CD4-positive, alpha-beta T cell treated with Interleukin-6 at 100 ng/mL for 8 hours (primary cell): ENCODE results near the gene ARHGEF9.
A peak's percentile ranks its signal among the peaks of the same experiment; 100 is the strongest.

Experiments
- DNase-seq: peaks from one replicate; pipeline ENCODE4 v3.0.0-alpha.2; 2020; ENCODE audit warnings: mixed read lengths, low spot score

ARHGEF9 gene

DNA sequence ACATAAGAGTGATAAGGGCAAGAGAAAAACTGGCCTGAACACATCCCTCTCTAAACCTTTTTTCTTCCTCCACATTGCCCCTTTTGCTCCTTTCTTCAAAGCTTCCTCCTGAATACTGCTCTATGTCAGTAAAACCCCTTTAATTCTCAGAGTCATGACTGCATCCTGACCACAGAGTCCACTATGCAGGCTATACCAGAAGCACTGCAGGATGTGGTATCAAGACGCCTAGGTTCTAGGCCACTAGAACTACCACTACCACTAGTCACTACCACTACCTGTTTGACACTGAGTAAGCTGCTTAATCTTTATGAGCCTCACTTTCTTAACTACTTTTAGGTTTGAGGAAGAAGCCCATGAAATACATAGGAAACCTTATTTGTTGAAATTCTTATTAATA, 38.7 kb downstream of the ARHGEF9 start:
- peak; percentile 42 for DNase-seq

DNA sequence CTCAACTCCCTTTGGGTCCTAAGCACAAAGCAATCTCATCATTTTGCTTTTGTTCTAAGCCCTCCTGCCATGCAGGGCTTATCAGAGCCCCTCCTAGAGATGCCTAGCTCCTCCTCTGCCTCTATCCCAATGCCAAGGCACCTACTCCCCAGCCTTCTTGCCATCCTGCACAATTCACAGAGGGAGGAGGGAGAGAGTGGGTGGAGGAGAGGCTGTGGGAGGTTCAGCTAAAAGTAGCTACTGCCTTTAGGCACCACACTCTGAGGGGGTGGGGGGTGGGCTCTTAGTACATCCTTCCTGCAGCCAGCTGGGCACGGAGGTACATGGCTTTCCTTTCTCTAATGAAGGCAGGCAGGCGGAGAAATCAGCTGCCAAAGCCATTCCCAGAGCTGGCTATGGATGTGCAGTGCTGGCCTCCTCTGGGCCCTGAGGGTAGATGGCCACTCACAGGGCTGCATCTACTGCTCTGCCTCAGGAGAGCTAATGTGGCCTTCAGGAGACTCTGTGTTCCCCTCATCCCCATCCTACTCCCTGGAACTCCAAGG, 40.1 kb downstream of the ARHGEF9 start:
- no peak for DNase-seq

DNA sequence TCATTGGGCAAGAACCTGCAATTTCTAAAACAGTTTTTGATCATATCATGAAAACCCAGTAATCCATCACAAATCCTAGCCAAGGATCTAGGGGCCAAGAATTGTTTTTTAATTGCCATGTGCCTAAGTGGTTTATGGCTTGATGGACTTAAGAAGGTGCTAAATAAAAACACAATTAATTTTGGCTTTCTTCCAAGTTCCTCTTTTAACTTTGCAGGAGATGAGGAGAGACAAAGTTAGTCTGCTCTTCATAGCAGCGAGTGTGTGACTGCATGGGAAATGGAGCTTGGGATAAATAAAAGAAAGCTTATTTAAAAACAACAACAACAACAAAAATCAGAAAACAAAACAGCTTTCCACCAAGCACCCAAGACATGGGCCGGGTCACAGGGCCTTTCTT, 41.4 kb downstream of the ARHGEF9 start:
- no peak for DNase-seq

GRCh38 chrX:63740382-63740781, 44.6 kb downstream of the ARHGEF9 start:
- no peak for DNase-seq

DNA sequence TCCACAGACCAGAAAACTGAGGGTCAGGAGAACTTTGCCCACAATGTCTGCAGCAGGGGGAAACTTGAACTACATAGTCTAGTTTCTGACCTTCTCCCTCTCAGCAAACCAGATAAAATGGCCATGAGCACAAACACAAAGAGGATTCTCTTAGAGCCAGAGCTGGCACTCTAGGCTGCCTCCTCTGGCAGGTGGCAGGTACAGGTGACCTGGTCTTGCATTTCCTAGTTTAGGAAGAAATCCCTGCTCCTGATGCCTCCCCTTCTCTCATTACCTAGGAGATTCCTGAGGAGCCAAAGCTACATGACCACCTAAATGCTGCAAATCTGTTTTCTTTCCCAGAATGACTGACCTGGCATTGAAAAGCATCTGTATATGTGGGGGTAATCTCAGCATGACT, 45.1 kb downstream of the ARHGEF9 start:
- no peak for DNase-seq

- no peak for DNase-seq
Measured at GRCh38 chrX:63738696-63739095, 46.3 kb downstream of the ARHGEF9 start.

GRCh38 chrX:63737131-63737921, 47.7 kb downstream of the ARHGEF9 start:
- no peak for DNase-seq

DNA sequence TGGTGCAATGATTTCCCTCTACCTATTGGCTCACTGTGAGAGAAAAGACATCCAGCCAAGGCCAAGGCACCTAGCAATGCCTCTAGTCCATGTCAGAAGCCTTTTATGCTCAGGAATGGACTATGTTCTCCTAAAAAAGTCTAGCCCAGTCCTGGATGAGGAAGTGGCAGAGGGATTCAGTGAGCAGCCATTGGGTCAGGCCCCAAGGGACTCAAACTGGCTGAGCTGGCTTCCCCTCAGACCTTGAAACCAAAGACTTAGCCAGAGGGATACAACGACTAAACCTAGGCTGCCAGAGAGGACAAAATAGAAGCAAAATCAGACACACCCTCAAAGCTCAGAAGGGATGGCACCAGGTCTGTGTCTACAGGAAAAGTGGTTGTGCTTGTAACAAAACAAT, 49.1 kb downstream of the ARHGEF9 start:
- no peak for DNase-seq

DNA sequence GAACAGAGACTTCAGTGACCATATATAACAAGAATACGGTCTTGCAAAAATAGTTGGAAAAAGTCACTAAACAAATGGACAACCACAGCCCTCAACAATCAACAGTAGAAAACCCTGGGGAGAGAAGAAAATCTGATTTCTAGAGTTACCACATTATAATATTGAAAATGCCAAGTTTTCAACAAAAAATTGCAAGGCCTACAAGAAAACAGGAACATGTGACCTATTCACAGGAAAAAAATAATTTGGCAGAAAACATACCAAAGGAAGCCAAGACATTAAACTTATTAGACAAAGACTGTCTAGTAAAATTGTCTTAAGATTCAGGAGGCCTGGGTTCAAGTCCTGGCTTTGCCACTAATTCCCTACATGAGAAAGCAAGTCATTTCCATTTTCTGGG, 64.7 kb downstream of the ARHGEF9 start:
- DNase-seq, result no peak

DNA sequence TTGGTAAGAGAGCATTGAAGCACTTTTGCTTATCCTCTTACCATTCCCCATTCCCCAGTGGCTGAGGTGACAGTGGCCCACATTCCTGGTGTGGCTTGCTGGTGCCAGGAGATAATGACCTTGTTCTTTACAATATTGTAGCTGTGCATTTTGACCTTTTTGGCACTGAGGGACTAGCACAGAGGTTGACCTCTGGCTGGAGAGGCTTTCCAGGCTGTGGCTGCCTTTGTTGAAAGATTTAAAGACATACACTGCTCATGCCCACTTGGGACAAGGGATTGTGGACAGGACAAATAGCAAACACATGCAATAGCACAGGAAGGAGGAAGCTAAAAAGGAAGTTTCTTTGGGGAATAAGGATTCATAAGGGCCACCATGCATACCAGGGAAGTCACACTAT, 65.4 kb downstream of the ARHGEF9 start:
- no peak for DNase-seq

GRCh38 chrX:63718010-63718694, 66.9 kb downstream of the ARHGEF9 start:
- DNase-seq, result no peak

- no peak for DNase-seq
Measured at GRCh38 chrX:63713526-63713925, 71.5 kb downstream of the ARHGEF9 start.

DNA sequence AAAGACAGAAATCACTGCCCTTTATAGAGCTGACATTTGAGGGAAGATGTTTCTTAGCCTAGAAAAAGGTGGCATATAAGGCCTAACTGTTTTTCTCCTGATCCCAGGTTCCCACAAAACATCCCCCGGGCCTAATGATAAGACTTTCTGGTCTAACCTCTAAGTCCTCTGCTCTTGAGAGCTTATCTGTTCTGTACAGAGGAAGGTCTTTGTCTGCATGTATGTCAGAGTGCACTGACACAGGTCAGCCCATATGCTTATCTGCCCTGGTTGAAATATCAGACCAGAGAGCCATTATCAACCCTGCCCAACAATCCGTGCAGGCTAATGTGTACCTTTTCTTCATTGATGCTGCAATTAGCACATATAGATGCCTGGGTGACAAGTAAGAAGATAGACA, 76.2 kb downstream of the ARHGEF9 start:
- no peak for DNase-seq

DNA sequence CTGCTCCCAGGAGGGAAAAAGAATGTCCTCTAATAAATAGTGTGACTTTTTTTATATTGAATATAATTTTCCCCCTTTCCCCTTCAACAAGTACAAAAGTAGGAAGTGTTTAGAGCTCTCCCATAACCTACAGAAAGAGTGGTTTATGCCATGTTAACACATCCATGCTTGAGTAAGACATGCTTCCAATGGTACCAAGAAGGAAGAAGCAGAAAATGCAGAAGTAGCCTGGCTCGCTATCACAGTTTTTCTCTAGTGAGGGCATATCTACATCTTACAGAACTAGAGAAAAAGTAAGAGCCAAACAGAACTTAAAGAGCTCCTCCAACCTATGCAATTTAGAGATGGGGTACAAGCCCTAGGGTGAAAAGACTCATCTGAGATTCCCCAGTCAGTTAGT, 82.5 kb downstream of the ARHGEF9 start:
- DNase-seq, result no peak

GRCh38 chrX:63686878-63687714, 97.9 kb downstream of the ARHGEF9 start:
- DNase-seq, result peak; percentile 19

GRCh38 chrX:63680423-63680822, 104.6 kb downstream of the ARHGEF9 start:
- no peak for DNase-seq

- DNase-seq, result no peak
Measured at GRCh38 chrX:63679432-63679831, 105.6 kb downstream of the ARHGEF9 start.

DNA sequence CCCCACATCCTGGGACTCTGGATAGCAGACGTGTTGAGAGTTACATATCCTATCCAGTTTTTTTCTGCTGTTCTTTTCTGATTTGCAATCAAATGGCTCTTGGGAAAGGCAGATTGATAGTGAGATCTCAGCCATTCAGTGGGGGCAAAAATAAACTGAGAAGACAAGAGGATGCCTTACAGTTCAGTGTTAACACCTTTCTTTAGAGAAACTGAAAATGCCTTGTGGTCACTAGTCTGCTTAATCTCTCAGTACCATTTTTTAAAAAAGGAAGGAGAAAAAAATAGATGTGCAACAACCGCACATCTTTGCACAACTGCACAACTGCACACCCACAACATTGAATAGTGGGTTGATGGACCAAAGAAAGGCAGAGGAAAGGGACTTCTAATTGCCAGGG, 109.3 kb downstream of the ARHGEF9 start:
- DNase-seq, result no peak

DNA sequence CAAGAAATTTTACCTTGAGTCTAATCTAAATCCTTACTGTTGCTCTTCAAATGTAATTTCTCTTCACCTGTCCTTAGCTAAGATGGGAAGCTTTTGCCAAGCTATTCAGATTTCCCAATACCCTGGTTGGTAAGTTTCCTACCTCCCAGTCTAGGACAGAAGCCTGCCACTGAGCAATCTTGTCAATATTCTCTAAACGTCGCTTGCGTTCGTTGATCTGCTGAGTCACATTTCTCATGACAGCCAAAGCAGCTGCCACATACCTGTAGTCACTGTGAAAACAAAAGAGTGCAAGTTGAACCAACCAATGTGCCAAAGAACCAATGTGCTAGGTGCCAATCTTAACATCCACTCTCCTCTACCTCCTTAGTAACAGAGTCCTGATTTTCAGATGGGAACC, 111.1 kb downstream of the ARHGEF9 start:
- no peak for DNase-seq

- DNase-seq, result no peak
Measured at GRCh38 chrX:63664741-63665140, 120.3 kb downstream of the ARHGEF9 start.

DNA sequence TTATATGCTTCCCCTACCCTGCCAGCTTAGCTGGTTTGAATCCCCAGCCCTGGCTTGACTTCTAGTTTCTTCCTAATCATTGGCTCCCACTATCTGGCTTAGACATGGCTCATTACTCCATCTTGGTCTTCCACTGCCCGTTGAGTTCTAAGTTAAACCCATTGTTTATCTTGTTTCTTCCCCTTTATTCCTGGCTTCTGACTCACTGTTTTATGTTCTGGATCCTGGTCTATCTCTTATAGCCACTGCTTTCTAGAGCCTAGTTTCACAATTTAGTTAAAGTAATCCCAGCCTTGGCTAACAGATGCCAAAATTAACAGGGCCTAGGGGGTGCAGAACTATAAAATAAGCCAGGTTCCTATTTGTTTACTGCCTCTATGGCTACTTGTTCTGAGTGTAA, 120.9 kb downstream of the ARHGEF9 start:
- DNase-seq, result no peak

DNA sequence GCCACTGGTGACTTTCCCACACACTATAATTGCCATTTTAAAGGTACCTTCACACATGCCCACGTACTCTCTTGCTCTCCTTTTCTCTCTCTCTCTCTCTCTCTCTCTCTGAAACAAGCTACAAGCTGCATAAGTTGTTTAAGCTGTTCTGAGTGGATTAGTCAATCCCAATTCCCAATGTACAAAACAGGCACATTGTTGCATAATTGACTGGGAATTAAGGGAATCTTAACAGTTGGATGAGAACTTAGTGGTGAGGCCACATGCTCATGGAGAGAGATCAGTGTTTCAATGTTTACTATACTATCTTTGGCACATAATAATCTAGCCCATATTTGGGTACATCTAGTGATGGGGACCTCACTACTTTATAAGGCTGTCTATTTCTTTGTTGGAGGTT, 123.3 kb downstream of the ARHGEF9 start:
- DNase-seq, result no peak

DNA sequence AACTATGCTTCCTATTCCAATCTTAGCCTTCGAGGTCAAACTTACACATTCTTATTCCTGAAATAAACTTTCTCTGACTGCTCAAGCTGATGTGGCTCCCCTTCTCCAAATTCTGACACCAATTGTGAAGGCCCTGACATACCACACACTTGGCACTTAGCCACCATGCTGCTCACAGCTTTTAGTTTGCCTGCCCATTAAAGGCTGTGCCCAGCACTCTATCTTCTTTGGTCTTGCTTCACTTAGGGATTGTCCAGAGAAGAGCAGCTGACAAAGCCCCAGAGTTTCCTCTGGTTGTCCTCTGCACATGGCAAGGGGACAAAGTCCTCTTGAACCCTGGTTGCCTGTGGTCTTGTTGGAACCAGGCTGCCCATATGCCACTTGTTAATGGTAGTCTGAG, 126.1 kb downstream of the ARHGEF9 start:
- no peak for DNase-seq
